ENCODE measurements around the gene SPTAN1. TPM values are rescaled to one million over a fixed set of nuclear protein-coding genes. Genes with fewer than 3 reads are reported as not detected.

SPTAN1 gene
- total RNA-seq, 1 experiment from 2014 or later, result 229 TPM

DNA sequence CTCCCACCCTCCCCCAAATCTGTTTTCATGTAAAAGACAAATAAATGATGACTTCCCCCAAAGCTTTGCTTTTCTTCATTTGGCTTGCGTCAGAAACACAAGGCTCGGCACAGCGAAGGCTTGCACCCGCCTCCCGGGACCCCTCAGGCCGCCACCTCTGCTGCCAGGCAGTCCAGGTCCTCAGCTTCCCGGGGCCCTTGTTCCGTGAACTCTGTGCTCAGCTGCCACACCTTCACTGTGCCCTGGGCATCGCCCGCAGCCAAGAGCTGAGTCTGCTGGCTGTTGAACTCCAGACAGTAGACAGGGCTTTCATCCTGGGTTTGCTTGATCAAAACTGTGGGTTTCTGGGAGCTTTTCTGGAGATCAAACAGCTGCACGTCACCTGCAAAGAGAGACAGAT lies 81.2 kb downstream of the SPTAN1 start:
- Histone ChIP-seq H3K4me3 (ENCODE audit: low read depth in 2 of 2, low read length in 2 of 2) (no peak overlapping the region), H3K27me3 (ENCODE audit: control insufficient read depth, insufficient read depth, low read length) (no peaks in the 10 kb centered on the region), H3K36me3 (ENCODE audit: control insufficient read depth, insufficient read depth, low read length) (peaks cover 8% of the 10 kb centered on the region; the same call in 1 of the 2 replicates), H3K9me3 (ENCODE audit: control insufficient read depth, insufficient read depth, low read depth, low read length) (no peaks in the 10 kb centered on the region), H3K4me1 (ENCODE audit: control insufficient read depth, insufficient read depth, low read length) (peaks cover 38% of the 10 kb centered on the region), H3K27ac (ENCODE audit: low read length) (peak overlapping the region; percentile 81)
- ChIA-PET POLR2A (no interaction called here), CTCF (no interaction called here)
- intact Hi-C loops (cut with micrococcal nuclease; ENCODE audit: unreplicated experiment) (no loop called here), in situ Hi-C loops (cut with HindIII; ENCODE audit: low pct_unique_long_range_greater_than_20kb, low sequenced_read_pairs) (no loop called here)
- TF ChIP-seq SIN3A (IDR thresholded peaks at IDR 0.05; ENCODE audit: borderline replicate concordance, insufficient read depth, low read depth, low read length), result no peak
- TF ChIP-seq, protein P1, sequence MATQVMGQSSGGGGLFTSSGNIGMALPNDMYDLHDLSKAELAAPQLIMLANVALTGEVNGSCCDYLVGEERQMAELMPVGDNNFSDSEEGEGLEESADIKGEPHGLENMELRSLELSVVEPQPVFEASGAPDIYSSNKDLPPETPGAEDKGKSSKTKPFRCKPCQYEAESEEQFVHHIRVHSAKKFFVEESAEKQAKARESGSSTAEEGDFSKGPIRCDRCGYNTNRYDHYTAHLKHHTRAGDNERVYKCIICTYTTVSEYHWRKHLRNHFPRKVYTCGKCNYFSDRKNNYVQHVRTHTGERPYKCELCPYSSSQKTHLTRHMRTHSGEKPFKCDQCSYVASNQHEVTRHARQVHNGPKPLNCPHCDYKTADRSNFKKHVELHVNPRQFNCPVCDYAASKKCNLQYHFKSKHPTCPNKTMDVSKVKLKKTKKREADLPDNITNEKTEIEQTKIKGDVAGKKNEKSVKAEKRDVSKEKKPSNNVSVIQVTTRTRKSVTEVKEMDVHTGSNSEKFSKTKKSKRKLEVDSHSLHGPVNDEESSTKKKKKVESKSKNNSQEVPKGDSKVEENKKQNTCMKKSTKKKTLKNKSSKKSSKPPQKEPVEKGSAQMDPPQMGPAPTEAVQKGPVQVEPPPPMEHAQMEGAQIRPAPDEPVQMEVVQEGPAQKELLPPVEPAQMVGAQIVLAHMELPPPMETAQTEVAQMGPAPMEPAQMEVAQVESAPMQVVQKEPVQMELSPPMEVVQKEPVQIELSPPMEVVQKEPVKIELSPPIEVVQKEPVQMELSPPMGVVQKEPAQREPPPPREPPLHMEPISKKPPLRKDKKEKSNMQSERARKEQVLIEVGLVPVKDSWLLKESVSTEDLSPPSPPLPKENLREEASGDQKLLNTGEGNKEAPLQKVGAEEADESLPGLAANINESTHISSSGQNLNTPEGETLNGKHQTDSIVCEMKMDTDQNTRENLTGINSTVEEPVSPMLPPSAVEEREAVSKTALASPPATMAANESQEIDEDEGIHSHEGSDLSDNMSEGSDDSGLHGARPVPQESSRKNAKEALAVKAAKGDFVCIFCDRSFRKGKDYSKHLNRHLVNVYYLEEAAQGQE (IDR thresholded peaks at IDR 0.05; ENCODE audit: insufficient read depth in 1 of 2, low read depth in 2 of 2, low read length in 1 of 2), result no peak
- TF ChIP-seq, protein P2, sequence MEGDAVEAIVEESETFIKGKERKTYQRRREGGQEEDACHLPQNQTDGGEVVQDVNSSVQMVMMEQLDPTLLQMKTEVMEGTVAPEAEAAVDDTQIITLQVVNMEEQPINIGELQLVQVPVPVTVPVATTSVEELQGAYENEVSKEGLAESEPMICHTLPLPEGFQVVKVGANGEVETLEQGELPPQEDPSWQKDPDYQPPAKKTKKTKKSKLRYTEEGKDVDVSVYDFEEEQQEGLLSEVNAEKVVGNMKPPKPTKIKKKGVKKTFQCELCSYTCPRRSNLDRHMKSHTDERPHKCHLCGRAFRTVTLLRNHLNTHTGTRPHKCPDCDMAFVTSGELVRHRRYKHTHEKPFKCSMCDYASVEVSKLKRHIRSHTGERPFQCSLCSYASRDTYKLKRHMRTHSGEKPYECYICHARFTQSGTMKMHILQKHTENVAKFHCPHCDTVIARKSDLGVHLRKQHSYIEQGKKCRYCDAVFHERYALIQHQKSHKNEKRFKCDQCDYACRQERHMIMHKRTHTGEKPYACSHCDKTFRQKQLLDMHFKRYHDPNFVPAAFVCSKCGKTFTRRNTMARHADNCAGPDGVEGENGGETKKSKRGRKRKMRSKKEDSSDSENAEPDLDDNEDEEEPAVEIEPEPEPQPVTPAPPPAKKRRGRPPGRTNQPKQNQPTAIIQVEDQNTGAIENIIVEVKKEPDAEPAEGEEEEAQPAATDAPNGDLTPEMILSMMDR (IDR thresholded peaks at IDR 0.05), result no peak
- no peak for TF ChIP-seq POLR2AphosphoS5 (IDR thresholded peaks at IDR 0.05; ENCODE audit: low read depth, low read length)
- TF ChIP-seq TCF7L2 (IDR thresholded peaks at IDR 0.05; ENCODE audit: low read depth, low read length), result no peak
- no peak for ATAC-seq
- no peak for DNase-seq (ENCODE audit: low read depth, low spot score)
- TSS peak; percentile 76 for BruUV-seq (replicated peaks)

DNA sequence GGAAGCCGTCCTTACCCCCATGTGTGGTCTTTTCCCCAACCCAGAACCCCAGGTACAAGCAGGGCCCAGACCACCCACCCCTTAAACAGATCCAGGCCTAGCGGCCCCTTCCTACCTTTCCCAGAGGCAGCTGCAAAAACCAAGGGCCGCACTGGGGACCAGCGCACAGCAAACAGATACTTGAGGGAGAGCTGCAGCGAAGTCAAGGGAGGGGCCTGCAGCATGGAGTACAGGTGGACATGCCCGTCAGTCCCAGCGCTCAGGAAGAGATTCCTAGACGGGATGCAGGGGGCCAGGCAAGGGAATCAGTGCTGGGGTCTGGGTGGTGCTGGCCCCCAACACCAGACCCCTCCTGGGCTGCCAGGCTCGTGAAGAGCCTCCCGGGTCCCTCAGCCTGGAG lies 81.7 kb downstream of the SPTAN1 start:
- peak overlapping the region; percentile 81 for H3K27ac ChIP-seq (ENCODE audit: low read length)
- ATAC-seq (no peak), DNase-seq (ENCODE audit: low read depth, low spot score) (no peak)
- BruUV-seq (replicated peaks), result no TSS peak
- ChIA-PET POLR2A (interaction anchor here (0.5 to 0.6 kb wide), 2 partner anchors 15 to 39 kb away, joined by 3 read pairs; no protein-coding TSS in a partner anchor), CTCF (no interaction called here)
- H3K27me3 ChIP-seq (ENCODE audit: control insufficient read depth, insufficient read depth, low read length), result no peaks in the 10 kb centered on the region
- peaks cover 8% of the 10 kb centered on the region; the same call in 1 of the 2 replicates for H3K36me3 ChIP-seq (ENCODE audit: control insufficient read depth, insufficient read depth, low read length)
- intact Hi-C loops (cut with micrococcal nuclease; ENCODE audit: unreplicated experiment), result no loop called here
- in situ Hi-C loops (cut with HindIII; ENCODE audit: low pct_unique_long_range_greater_than_20kb, low sequenced_read_pairs), result no loop called here
- TF ChIP-seq TCF7L2 (IDR thresholded peaks at IDR 0.05; ENCODE audit: low read depth, low read length) (no peak), SIN3A (IDR thresholded peaks at IDR 0.05; ENCODE audit: borderline replicate concordance, insufficient read depth, low read depth, low read length) (no peak), POLR2AphosphoS5 (IDR thresholded peaks at IDR 0.05; ENCODE audit: low read depth, low read length) (no peak)
- TF ChIP-seq, protein P2 (IDR thresholded peaks at IDR 0.05), result no peak
- TF ChIP-seq, protein P1 (IDR thresholded peaks at IDR 0.05; ENCODE audit: insufficient read depth in 1 of 2, low read depth in 2 of 2, low read length in 1 of 2), result no peak
- no peaks in the 10 kb centered on the region for H3K9me3 ChIP-seq (ENCODE audit: control insufficient read depth, insufficient read depth, low read depth, low read length)
- peaks cover 36% of the 10 kb centered on the region for H3K4me1 ChIP-seq (ENCODE audit: control insufficient read depth, insufficient read depth, low read length)
- H3K4me3 ChIP-seq (ENCODE audit: low read depth in 2 of 2, low read length in 2 of 2), result no peak overlapping the region
